Endothelial cell of umbilical vein (primary cell): Measurements from ENCODE around the gene LOXL4. TPM values are rescaled to one million over a fixed set of nuclear protein-coding genes. Genes with fewer than 3 reads are reported as not detected.

ENCODE experiments used
- BruUV-seq: library from RNA; stranded (reverse); fragments of 400-500 nt; replicated peaks from 2 replicates; lab custom pipeline; 2021; lab: Mats Ljungman, UMichigan
- CTCF ChIA-PET: fragments of 300-600, 350-600 bp; sonication (Branson Sonifier 250); formaldehyde crosslinking; loops from one replicate; lab custom pipeline; 2021; ENCODE audit warnings: antibody characterized with exemption, inconsistent platforms; lab: Charles Lee
- POLR2A ChIA-PET: fragments of 300-600, 350-600 bp; sonication (Branson Sonifier 250); formaldehyde crosslinking; loops from one replicate; lab custom pipeline; 2021; ENCODE audit warnings: antibody characterized with exemption, inconsistent platforms; lab: Charles Lee
- DNase-seq: peaks from one replicate; pipeline ENCODE4 v3.0.0-alpha.2; 2011; ENCODE audit warnings: low read depth, low spot score
- FAIRE-seq: peaks from 2 replicates; lab custom pipeline; 2011; peaks lifted over from hg19 to GRCh38; lab: Jason Lieb, UNC
- H2AFZ ChIP-seq: 2 replicates; pipeline ENCODE4 v1.6.0; 2012; ENCODE audit warnings: low read depth, low read length, control low read depth, inconsistent platforms
- H3K27ac ChIP-seq: 2 replicates; pipeline ENCODE4 v1.5.1; 2011; ENCODE audit warnings: low read depth, mild to moderate bottlenecking, control low read depth, low read length, moderate library complexity; ENCODE audit not compliant: insufficient read depth
- H3K27me3 ChIP-seq, 2 experiments: 2 replicates each; pipeline versions ENCODE4 v1.6.0 to v1.6.1; 2011; ENCODE audit warnings: low read length in 2 of 2, mixed read lengths in 1 of 2; ENCODE audit not compliant: control insufficient read depth in 2 of 2, insufficient read depth in 2 of 2
- H3K36me3 ChIP-seq, 2 experiments: 2 replicates in 1 of 2; 3 replicates in 1 of 2; pipeline ENCODE4 v1.5.1; 2011; ENCODE audit warnings: low read length in 2 of 2, mild to moderate bottlenecking in 1 of 2, moderate library complexity in 1 of 2; ENCODE audit not compliant: control insufficient read depth in 2 of 2, insufficient read depth in 2 of 2; ENCODE audit errors: extremely low read depth in 1 of 2
- H3K4me1 ChIP-seq: 3 replicates; pipeline ENCODE4 v1.5.1; 2011; ENCODE audit warnings: mild to moderate bottlenecking, low read length; ENCODE audit not compliant: control insufficient read depth, insufficient read depth; ENCODE audit errors: extremely low read depth
- H3K4me2 ChIP-seq: 2 replicates; pipeline ENCODE4 v1.6.1; 2011; ENCODE audit warnings: low read length, control low read depth, mixed read lengths; ENCODE audit not compliant: insufficient read depth
- H3K4me3 ChIP-seq, 3 experiments: fragments of 200-600 bp in 1 of 3; sonication (generic), shearing (Covaris generic) in 1 of 3; replicated peaks in 1 of 3; 2 replicates each; pipeline ENCODE4 v1.5.1; 2011 to 2016; ENCODE audit warnings: control low read depth in 3 of 3, low read length in 3 of 3, mild to moderate bottlenecking in 2 of 3, inconsistent platforms in 1 of 3, low read depth in 1 of 3, moderate library complexity in 1 of 3; ENCODE audit not compliant: insufficient read depth in 1 of 3
- H3K79me2 ChIP-seq: 2 replicates; pipeline ENCODE4 v1.6.0; 2012; ENCODE audit warnings: low read length, inconsistent platforms; ENCODE audit not compliant: control insufficient read depth, insufficient read depth
- H3K9ac ChIP-seq: replicated peaks from 2 replicates; pipeline ENCODE3; 2011; ENCODE audit warnings: low read length, control low read depth; ENCODE audit not compliant: insufficient read depth; ENCODE audit errors: extremely low read depth
- H3K9me1 ChIP-seq: replicated peaks from 3 replicates; pipeline ENCODE4 v1.6.0; 2011; ENCODE audit warnings: mild to moderate bottlenecking, low read length; ENCODE audit not compliant: control insufficient read depth, insufficient read depth; ENCODE audit errors: extremely low read depth
- H3K9me3 ChIP-seq: replicated peaks from 2 replicates; pipeline ENCODE4 v1.5.1; 2012; ENCODE audit warnings: low read length, inconsistent platforms; ENCODE audit not compliant: control insufficient read depth, insufficient read depth
- H4K20me1 ChIP-seq: replicated peaks from 2 replicates; pipeline ENCODE3; 2011; ENCODE audit warnings: mild to moderate bottlenecking, low read length; ENCODE audit not compliant: control insufficient read depth, insufficient read depth; ENCODE audit errors: extremely low read depth
- CTCF ChIP-seq, 2 donors: IDR thresholded peaks; 1 replicate in 1 of 2; 2 replicates in 1 of 2; pipeline ENCODE4 v1.5.1; 2011; ENCODE audit warnings: low read length in 2 of 2, mild to moderate bottlenecking in 2 of 2, moderate library complexity in 2 of 2, control low read depth in 1 of 2, inconsistent platforms in 1 of 2, low read depth in 1 of 2; ENCODE audit not compliant: insufficient read depth in 1 of 2; ENCODE audit errors: extremely low read depth in 1 of 2
- EZH2 ChIP-seq: IDR thresholded peaks from 2 replicates; pipeline ENCODE4 v1.6.1; 2012; ENCODE audit warnings: borderline replicate concordance, low read depth, mild to moderate bottlenecking, moderate library complexity, low read length, inconsistent platforms; ENCODE audit not compliant: severe bottlenecking
- FOS ChIP-seq: IDR thresholded peaks from 2 replicates; pipeline ENCODE4 v1.6.1; 2011; ENCODE audit warnings: mild to moderate bottlenecking, low read length, moderate library complexity, borderline replicate concordance; ENCODE audit not compliant: insufficient read depth
- GATA2 ChIP-seq: IDR thresholded peaks from 2 replicates; pipeline ENCODE4 v1.7.0; 2011; ENCODE audit warnings: low read depth, mild to moderate bottlenecking, moderate library complexity, mixed read lengths, low read length; ENCODE audit not compliant: insufficient read length, insufficient read depth
- JUN ChIP-seq: IDR thresholded peaks from 2 replicates; pipeline ENCODE4 v1.6.1; 2011; ENCODE audit warnings: borderline replicate concordance, low read depth; ENCODE audit not compliant: insufficient read length, insufficient read depth
- MAX ChIP-seq: IDR thresholded peaks from 2 replicates; pipeline ENCODE4 v1.6.1; 2011; ENCODE audit not compliant: insufficient read depth, insufficient read length
- MYC ChIP-seq: IDR thresholded peaks from one replicate; pipeline ENCODE4 v1.6.1; 2011; ENCODE audit warnings: mild to moderate bottlenecking, low read depth, low read length
- POLR2A ChIP-seq: IDR thresholded peaks from 2 replicates; pipeline ENCODE4 v1.6.1; 2012; ENCODE audit warnings: low read depth, mild to moderate bottlenecking, control low read depth, low read length
- POLR2AphosphoS5 ChIP-seq: IDR thresholded peaks from 2 replicates; pipeline ENCODE4 v1.6.1; 2012; ENCODE audit warnings: low read depth, mild to moderate bottlenecking, control low read depth, low read length, moderate library complexity; ENCODE audit not compliant: insufficient read depth
- dilution Hi-C: fragments of 300-500 bp; cut with MboI; formaldehyde crosslinking; loops from one replicate; pipeline ENCODE4 v1.15.0; 2019; ENCODE audit warnings: low sequenced_read_pairs; ENCODE audit not compliant: extremely low pct_ligation_motif_present
- intact Hi-C: fragments of 100-400 bp; cut with micrococcal nuclease; formaldehyde crosslinking; loops from one replicate; pipeline ENCODE4 v1.10.0; 2022
- polyA plus RNA-seq, 4 experiments: library from polyadenylated mRNA; depleted of rRNA in 3 of 4; stranded (reverse) in 3 of 4; unstranded in 1 of 4; fragments of >200 nt; gene quantifications; 2 replicates each; pipeline versions ENCODE4 v1.2.1 to v1.2.3, GENCODE V29; 2011 to 2012; ENCODE audit warnings: missing spikeins in 1 of 4
- total RNA-seq: library from RNA; stranded (reverse); gene quantifications from 2 replicates; pipeline ENCODE4 v1.2.3, GENCODE V29; 2021

Gene LOXL4
- total and polyA plus RNA-seq, 2 donors (not counting 3 experiments of a cell fraction or from before 2014, with no cell fraction given): 1.4 to 1.9 TPM

- ChIA-PET POLR2A (no interaction called here), CTCF (interaction anchor here (6.3 kb wide), 1 partner anchor 50 kb away, joined by 73 read pairs; no protein-coding TSS in a partner anchor)
- Histone ChIP-seq H3K4me2 (no peak overlapping the region), H3K79me2 (no peaks in the 10 kb centered on the region), H3K4me3 (no peak overlapping the region), H4K20me1 (no peaks in the 10 kb centered on the region), H3K27me3 (no peaks in the 10 kb centered on the region), H3K9me3 (no peaks in the 10 kb centered on the region), H3K27ac (no peak overlapping the region), H3K9me1 (no peaks in the 10 kb centered on the region), H3K36me3 (no peaks in the 10 kb centered on the region), H3K9ac (no peak overlapping the region), H3K4me1 (no peaks in the 10 kb centered on the region), H2AFZ (no peak overlapping the region)
- DNase-seq: no peak
- no peak for FAIRE-seq
- TF ChIP-seq GATA2 (no peak), POLR2AphosphoS5 (no peak), MAX (no peak), MYC (no peak), JUN (no peak), POLR2A (no peak), EZH2 (no peak), CTCF (IDR thresholded peaks at IDR 0.05; ENCODE audit: extremely low read depth in 1 of 2, insufficient read depth in 1 of 2, low read depth in 1 of 2, low read length in 2 of 2) (no peak), FOS (no peak)
- no TSS peak for BruUV-seq
- intact Hi-C loops (loop anchor here (5.0 kb wide), 1 partner anchor 403 kb away; no protein-coding TSS in a partner anchor), dilution Hi-C loops (no loop called here)
Measured at GRCh38 chr10:98259606-98260315, 8.2 kb downstream of the LOXL4 start.
